Measurements from ENCODE around the gene ANG. TPM values are rescaled to one million over a fixed set of nuclear protein-coding genes. Genes with fewer than 3 reads are reported as not detected.

ANG gene
- total and polyA plus RNA-seq, 9 of the 15 experiments (the other 6 are each of a cell fraction or from before 2014, with no cell fraction given): 0.21 to 0.73 (median 0.34) TPM; not detected in 4

DNA sequence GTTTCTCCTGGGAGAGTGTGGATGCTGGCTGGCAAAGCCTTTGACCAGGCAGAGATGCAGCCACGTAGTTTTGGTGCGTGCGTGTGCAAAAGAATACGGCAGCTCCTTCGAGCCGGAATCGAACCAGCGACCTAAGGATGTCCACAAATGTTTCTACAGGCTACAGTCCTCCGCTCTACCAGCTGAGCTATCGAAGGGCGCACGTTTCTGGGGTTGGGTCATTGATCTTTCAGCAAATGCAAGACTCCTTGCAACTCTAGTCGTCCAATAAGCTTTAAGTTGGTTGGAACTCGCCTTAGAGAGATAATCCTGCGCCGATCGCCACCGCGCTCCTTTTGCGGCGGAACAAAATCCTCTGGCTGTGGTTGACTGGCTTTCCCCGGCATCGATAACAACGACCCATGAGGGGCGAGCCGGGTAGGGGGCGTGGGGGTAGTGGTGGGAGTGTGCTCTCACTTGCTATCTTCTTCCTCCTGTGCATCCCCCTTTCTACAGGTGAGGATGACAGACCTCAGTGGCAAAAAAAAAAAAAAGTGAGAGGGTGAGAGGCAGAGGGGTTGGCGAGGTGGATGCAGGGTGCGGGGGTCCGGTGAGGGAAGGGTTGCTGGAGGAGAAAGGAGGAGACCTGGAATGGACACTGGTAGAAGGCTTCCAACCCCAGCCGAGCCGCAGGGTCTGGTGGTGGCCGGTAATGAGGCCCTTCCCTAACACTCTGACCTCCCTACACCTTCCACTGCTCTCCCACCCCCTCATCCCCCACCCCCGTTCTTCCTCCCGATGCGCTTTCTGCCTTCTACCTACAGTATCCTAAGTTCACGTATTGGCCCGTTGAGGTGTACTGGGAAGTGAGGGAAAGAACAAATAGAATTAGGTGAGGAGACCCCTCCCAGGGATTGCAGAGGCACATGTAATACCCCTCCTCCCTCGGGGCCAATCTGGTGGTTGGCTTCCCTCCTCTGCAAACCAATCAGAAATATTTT lies 35.3 kb upstream of the ANG start (continued):
- TF ChIP-seq TRIM24 (IDR thresholded peaks at IDR 0.05) (0 out of 4 replicates have a peak, but pooled peaks of 1 of the 2 experiments have one; percentile 10), CHD2 (IDR thresholded peaks at IDR 0.05; ENCODE audit: low read depth, low read length) (peak; percentile 15; the same call in 1 of the 2 replicates), HDAC2 (IDR thresholded peaks at IDR 0.05) (peak; percentile 35; the same call in 1 of the 2 replicates), CTBP1 (IDR thresholded peaks at IDR 0.05; ENCODE audit: borderline replicate concordance) (peak; percentile 61; the same call in 1 of the 2 replicates), NFIC (IDR thresholded peaks at IDR 0.05) (peak; percentile 44; the same call in 1 of the 2 replicates), ETV1 (tag; conservative IDR thresholded peaks at IDR 0.05; ENCODE audit: low read depth) (0 out of 2 replicates have a peak, but pooled peaks have one; percentile 26), L3MBTL2 (IDR thresholded peaks at IDR 0.05) (peak; percentile 37; the same call in 1 of the 2 replicates), POLR2H (tag; IDR thresholded peaks at IDR 0.05; ENCODE audit: low read depth) (peak; percentile 98), MYC (IDR thresholded peaks at IDR 0.05; ENCODE audit: low read depth, low read length) (peak; percentile 55; the same call in 1 of the 2 replicates), MYC (CRISPR knock-in tag; IDR thresholded peaks at IDR 0.05; ENCODE audit: borderline replicate concordance, low read depth) (no peak), ZNF24 (IDR thresholded peaks at IDR 0.05) (peak; percentile 39; the same call in 1 of the 2 replicates), KLF1 (tag; IDR thresholded peaks at IDR 0.05) (no peak), ZBTB7A (IDR thresholded peaks at IDR 0.05; ENCODE audit: borderline replicate concordance, control insufficient read depth, low read depth, low read length) (0 out of 2 replicates have a peak, but pooled peaks have one; percentile 5), MTF1 (CRISPR knock-in tag; IDR thresholded peaks at IDR 0.05; ENCODE audit: borderline replicate concordance) (no peak), ZNF589 (CRISPR knock-in tag; IDR thresholded peaks at IDR 0.05; ENCODE audit: low read depth) (no peak), MEIS2 (IDR thresholded peaks at IDR 0.05; ENCODE audit: partially characterized antibody) (peak; percentile 59), TBP (optimal IDR thresholded peaks at IDR 0.05; ENCODE audit: low read depth, low read length) (peak; percentile 99), ARNT (IDR thresholded peaks at IDR 0.05) (no peak)
- TF ChIP-seq, protein P1, sequence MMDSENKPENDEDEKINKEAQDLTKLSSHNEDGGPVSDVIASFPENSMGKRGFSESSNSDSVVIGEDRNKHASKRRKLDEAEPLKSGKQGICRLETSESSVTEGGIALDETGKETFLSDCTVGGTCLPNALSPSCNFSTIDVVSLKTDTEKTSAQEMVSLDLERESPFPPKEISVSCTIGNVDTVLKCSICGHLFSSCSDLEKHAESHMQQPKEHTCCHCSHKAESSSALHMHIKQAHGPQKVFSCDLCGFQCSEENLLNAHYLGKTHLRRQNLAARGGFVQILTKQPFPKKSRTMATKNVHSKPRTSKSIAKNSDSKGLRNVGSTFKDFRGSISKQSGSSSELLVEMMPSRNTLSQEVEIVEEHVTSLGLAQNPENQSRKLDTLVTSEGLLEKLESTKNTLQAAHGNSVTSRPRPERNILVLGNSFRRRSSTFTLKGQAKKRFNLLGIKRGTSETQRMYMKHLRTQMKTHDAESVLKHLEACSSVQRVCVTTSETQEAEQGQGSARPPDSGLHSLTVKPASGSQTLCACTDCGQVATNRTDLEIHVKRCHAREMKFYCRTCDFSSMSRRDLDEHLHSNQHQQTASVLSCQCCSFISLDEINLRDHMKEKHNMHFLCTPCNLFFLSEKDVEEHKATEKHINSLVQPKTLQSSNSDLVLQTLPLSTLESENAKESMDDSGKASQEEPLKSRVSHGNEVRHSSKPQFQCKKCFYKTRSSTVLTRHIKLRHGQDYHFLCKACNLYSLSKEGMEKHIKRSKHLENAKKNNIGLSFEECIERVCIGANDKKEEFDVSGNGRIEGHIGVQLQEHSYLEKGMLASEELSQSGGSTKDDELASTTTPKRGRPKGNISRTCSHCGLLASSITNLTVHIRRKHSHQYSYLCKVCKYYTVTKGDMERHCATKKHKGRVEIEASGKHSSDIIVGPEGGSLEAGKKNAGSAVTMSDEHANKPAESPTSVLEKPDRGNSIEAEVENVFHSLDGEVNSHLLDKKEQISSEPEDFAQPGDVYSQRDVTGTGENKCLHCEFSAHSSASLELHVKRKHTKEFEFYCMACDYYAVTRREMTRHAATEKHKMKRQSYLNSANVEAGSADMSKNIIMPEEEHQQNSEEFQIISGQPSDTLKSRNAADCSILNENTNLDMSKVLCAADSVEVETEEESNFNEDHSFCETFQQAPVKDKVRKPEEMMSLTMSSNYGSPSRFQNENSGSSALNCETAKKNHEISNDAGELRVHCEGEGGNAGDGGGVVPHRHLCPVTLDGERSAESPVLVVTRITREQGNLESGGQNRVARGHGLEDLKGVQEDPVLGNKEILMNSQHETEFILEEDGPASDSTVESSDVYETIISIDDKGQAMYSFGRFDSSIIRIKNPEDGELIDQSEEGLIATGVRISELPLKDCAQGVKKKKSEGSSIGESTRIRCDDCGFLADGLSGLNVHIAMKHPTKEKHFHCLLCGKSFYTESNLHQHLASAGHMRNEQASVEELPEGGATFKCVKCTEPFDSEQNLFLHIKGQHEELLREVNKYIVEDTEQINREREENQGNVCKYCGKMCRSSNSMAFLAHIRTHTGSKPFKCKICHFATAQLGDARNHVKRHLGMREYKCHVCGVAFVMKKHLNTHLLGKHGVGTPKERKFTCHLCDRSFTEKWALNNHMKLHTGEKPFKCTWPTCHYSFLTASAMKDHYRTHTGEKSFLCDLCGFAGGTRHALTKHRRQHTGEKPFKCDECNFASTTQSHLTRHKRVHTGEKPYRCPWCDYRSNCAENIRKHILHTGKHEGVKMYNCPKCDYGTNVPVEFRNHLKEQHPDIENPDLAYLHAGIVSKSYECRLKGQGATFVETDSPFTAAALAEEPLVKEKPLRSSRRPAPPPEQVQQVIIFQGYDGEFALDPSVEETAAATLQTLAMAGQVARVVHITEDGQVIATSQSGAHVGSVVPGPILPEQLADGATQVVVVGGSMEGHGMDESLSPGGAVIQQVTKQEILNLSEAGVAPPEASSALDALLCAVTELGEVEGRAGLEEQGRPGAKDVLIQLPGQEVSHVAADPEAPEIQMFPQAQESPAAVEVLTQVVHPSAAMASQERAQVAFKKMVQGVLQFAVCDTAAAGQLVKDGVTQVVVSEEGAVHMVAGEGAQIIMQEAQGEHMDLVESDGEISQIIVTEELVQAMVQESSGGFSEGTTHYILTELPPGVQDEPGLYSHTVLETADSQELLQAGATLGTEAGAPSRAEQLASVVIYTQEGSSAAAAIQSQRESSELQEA (IDR thresholded peaks at IDR 0.05; ENCODE audit: low read depth): peak; percentile 41; the same call in 1 of the 2 replicates
- TF ChIP-seq, protein P2, sequence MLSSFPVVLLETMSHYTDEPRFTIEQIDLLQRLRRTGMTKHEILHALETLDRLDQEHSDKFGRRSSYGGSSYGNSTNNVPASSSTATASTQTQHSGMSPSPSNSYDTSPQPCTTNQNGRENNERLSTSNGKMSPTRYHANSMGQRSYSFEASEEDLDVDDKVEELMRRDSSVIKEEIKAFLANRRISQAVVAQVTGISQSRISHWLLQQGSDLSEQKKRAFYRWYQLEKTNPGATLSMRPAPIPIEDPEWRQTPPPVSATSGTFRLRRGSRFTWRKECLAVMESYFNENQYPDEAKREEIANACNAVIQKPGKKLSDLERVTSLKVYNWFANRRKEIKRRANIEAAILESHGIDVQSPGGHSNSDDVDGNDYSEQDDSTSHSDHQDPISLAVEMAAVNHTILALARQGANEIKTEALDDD (IDR thresholded peaks at IDR 0.05): peak; percentile 83
